ENCODE measurements around the gene KAT7.
"Not testable (repeated sequence)": the region's sequence is repeated elsewhere in the genome, so short reads cannot be mapped to it uniquely, and the experiment has no call there.

KAT7 gene

DNA sequence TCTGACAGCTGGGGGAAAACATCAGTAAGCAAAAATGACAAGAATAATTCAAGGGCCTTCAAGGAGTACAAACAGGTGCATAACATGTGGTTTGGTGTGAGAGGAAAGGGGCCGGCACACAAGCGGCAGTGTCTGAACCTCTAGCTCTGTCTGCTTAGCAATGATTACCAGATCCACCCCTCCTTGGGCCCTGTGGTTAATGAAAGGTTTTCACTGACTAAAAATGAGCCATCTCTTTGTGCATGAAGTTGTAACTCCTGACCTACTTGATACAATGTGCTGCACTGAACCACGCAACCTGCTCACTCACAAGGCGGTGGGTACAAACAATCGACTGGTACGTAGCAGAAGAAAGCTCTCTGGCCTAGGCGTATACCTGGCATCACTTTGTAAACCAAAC lies 39.7 kb upstream of the KAT7 start:
- Histone ChIP-seq H3K9me3 (ENCODE audit: control insufficient read depth in 2 of 2, low read length in 2 of 2) (no peaks in the 10 kb centered on the region), H3K27ac (ENCODE audit: low read length) (no peak overlapping the region), H3K27me3 (ENCODE audit: control insufficient read depth in 1 of 2, insufficient read depth in 2 of 2, low read length in 2 of 2) (no peaks in the 10 kb centered on the region), H3K9ac (ENCODE audit: low read length in 2 of 2) (no peak overlapping the region), H3K4me3 (ENCODE audit: low read length in 2 of 2) (no peak overlapping the region), H3K4me1 (ENCODE audit: control insufficient read depth, insufficient read depth, low read length) (peaks cover 13% of the 10 kb centered on the region), H3K36me3 (ENCODE audit: control insufficient read depth in 2 of 2, insufficient read depth in 2 of 2, low read length in 2 of 2) (peaks cover 4 to 7% of the 10 kb centered on the region in 2 donors)

DNA sequence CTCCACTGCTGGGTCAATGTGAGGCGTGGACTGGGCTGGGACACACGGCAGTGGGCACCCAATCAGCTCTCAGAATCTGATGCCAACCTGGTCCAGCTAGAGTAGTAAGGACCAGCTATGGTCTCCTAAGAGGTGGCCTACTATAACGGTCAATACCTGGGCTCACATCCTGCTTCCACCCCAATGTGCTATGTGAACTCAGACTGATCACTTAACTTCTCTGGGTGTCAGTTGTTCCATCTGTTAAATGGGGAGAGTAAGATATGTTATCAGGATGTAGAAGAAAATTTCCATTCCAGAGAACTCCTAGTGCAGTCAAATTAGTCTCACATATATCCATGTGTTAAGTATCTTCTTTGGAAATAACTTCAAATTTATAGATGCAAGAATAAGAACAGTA lies 38.8 kb upstream of the KAT7 start:
- H3K4me1 ChIP-seq (ENCODE audit: control insufficient read depth, insufficient read depth, low read length), result peaks cover 12% of the 10 kb centered on the region
- H3K27me3 ChIP-seq (ENCODE audit: control insufficient read depth in 1 of 2, insufficient read depth in 2 of 2, low read length in 2 of 2), result no peaks in the 10 kb centered on the region
- no peaks in the 10 kb centered on the region for H3K9me3 ChIP-seq (ENCODE audit: control insufficient read depth in 2 of 2, low read length in 2 of 2)
- no peak overlapping the region for H3K27ac ChIP-seq (ENCODE audit: low read length)
- no peak overlapping the region for H3K9ac ChIP-seq (ENCODE audit: low read length in 2 of 2)
- no peak overlapping the region for H3K4me3 ChIP-seq (ENCODE audit: low read length in 2 of 2)
- H3K36me3 ChIP-seq (ENCODE audit: control insufficient read depth in 2 of 2, insufficient read depth in 2 of 2, low read length in 2 of 2), result peaks cover 4 to 7% of the 10 kb centered on the region in 2 donors

DNA sequence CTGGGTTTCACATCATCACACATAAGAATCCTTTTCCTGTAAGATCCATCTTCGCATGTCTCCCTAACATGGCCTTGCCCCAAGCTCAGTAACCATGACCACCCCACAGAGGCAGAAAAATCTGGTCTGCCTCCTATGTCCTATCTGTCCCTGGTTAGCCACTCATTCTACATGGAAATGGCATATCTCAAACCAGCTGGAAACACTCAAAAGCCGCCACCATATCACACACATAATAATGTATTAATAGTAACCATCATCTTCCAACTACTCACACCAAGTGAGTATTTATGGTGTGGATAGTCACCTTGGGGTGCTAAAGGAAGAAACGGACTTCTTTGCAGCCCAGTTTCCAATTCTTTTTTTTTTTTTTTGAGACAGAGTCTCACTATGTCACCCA lies 36.0 kb upstream of the KAT7 start:
- H3K4me3 ChIP-seq (ENCODE audit: low read length in 2 of 2), result no peak overlapping the region
- peaks cover 2 to 7% of the 10 kb centered on the region in 2 donors for H3K36me3 ChIP-seq (ENCODE audit: control insufficient read depth in 2 of 2, insufficient read depth in 2 of 2, low read length in 2 of 2)
- no peaks in the 10 kb centered on the region for H3K9me3 ChIP-seq (ENCODE audit: control insufficient read depth in 2 of 2, low read length in 2 of 2)
- H3K27ac ChIP-seq (ENCODE audit: low read length), result no peak overlapping the region
- H3K4me1 ChIP-seq (ENCODE audit: control insufficient read depth, insufficient read depth, low read length), result peaks cover 20% of the 10 kb centered on the region
- no peaks in the 10 kb centered on the region for H3K27me3 ChIP-seq (ENCODE audit: control insufficient read depth in 1 of 2, insufficient read depth in 2 of 2, low read length in 2 of 2)
- H3K9ac ChIP-seq (ENCODE audit: low read length in 2 of 2), result no peak overlapping the region

DNA sequence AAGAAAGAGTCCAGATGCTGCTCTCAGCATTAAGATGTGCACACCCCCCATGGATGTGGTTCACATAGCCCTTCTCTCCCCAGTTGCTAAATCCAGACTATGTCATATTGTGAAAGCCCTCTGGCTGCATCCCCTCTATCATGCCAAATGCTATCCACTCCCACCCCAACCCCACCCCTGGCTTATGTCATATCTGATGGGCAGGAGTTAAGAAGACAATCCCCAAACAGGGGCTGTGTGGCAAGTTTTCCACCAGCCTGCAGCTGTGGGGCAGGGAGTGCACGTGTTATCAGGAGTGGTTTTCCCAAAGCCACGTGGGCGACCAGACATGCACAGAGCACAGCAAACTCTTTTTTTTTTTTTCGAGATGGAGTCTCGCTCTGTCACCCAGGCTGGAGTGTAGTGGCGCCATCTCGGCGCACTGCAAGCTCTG lies 34.5 kb upstream of the KAT7 start:
- H3K36me3 ChIP-seq (ENCODE audit: control insufficient read depth in 2 of 2, insufficient read depth in 2 of 2, low read length in 2 of 2), result peaks cover 4 to 7% of the 10 kb centered on the region in 2 donors
- H3K27ac ChIP-seq (ENCODE audit: low read length), result no peak overlapping the region
- peaks cover 20% of the 10 kb centered on the region for H3K4me1 ChIP-seq (ENCODE audit: control insufficient read depth, insufficient read depth, low read length)
- no peaks in the 10 kb centered on the region for H3K27me3 ChIP-seq (ENCODE audit: control insufficient read depth in 1 of 2, insufficient read depth in 2 of 2, low read length in 2 of 2)
- H3K9me3 ChIP-seq (ENCODE audit: control insufficient read depth in 2 of 2, low read length in 2 of 2), result no peaks in the 10 kb centered on the region
- no peak overlapping the region for H3K4me3 ChIP-seq (ENCODE audit: low read length in 2 of 2)
- no peak overlapping the region for H3K9ac ChIP-seq (ENCODE audit: low read length in 2 of 2)

DNA sequence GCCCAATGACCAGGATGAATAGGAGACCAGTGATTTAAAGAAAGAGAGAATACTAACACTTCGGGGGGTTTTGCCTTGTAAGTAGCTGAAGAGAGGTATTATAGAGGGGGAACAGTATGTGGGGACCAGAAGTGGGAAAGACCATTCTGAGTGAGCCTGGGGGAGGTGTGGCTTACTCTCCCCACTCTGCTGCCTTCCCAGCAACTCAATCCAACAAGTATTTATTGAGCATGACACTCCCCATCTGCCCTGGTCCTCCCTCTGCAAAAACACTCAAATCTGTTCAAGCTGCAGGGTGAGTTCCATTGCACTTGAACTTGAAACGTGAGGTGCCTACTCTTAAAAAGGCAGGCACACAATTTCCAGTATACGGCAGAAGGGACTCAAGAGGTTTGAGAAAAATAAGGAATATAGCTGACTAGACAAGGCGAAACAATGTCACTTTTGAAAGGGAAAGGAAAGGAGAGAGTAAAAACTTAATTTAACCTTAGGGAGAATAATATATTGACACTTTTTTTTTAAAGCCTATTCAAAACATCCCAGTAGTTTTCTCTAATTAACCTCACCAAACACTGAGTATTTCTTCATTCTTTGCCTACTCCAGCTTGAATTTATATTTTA lies 32.7 kb upstream of the KAT7 start:
- H3K9me3 ChIP-seq (ENCODE audit: control insufficient read depth in 2 of 2, low read length in 2 of 2), result no peaks in the 10 kb centered on the region
- H3K27ac ChIP-seq (ENCODE audit: low read length), result peak overlapping the region; percentile 18
- peaks cover 26% of the 10 kb centered on the region for H3K4me1 ChIP-seq (ENCODE audit: control insufficient read depth, insufficient read depth, low read length)
- peaks cover 0 to 2% of the 10 kb centered on the region in 2 donors for H3K36me3 ChIP-seq (ENCODE audit: control insufficient read depth in 2 of 2, insufficient read depth in 2 of 2, low read length in 2 of 2)
- H3K4me3 ChIP-seq (ENCODE audit: low read length in 2 of 2), result no peak overlapping the region
- H3K27me3 ChIP-seq (ENCODE audit: control insufficient read depth in 1 of 2, insufficient read depth in 2 of 2, low read length in 2 of 2), result no peaks in the 10 kb centered on the region
- H3K9ac ChIP-seq (ENCODE audit: low read length in 2 of 2), result no peak overlapping the region

DNA sequence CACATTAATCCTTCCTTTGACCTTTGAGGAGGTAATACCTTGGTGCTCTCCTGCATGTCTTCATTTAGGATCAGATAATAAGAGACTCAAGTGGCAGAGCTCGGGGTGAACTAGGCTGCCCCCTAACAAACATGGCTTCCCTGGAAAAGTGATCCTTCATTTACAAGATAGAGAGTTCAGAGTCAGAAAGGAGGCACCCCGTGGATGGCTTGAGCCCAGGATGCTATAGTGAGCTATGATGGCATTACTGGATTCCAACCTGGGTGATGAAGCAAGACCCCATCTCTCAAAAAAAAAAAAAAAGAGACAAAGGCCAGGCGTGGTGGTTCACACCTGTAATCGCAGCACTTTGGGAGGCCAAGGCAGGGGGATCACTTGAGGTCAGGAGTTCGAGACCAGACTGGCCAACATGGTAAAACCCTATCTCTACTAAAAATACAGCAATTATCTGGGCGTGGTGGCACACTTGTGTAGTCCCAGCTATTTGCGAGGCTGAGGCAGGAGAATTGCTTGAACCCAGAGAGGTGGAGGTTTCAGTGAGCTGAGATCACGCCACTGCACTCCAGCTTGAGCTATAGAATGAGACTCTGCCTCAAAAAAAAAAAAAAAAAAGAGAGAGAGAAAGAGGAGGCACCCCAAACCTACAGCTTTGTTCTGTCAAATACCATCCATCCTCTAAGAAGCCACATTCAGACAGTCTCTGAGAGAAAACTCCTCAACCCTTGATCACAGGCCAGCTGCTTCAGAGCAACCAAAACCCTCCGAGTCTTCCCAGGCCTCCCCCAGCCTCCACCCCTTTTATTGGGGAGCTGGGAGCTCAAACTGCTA lies 31.9 kb upstream of the KAT7 start:
- H3K9me3 ChIP-seq (ENCODE audit: control insufficient read depth in 2 of 2, low read length in 2 of 2), result no peaks in the 10 kb centered on the region
- H3K9ac ChIP-seq (ENCODE audit: low read length in 2 of 2), result no peak overlapping the region
- no peaks in the 10 kb centered on the region for H3K27me3 ChIP-seq (ENCODE audit: control insufficient read depth in 1 of 2, insufficient read depth in 2 of 2, low read length in 2 of 2)
- H3K36me3 ChIP-seq (ENCODE audit: control insufficient read depth in 2 of 2, insufficient read depth in 2 of 2, low read length in 2 of 2), result peaks cover 0 to 2% of the 10 kb centered on the region in 2 donors
- peak overlapping the region; percentile 31 for H3K27ac ChIP-seq (ENCODE audit: low read length)
- no peak overlapping the region for H3K4me3 ChIP-seq (ENCODE audit: low read length in 2 of 2)
- H3K4me1 ChIP-seq (ENCODE audit: control insufficient read depth, insufficient read depth, low read length), result peaks cover 32% of the 10 kb centered on the region

DNA sequence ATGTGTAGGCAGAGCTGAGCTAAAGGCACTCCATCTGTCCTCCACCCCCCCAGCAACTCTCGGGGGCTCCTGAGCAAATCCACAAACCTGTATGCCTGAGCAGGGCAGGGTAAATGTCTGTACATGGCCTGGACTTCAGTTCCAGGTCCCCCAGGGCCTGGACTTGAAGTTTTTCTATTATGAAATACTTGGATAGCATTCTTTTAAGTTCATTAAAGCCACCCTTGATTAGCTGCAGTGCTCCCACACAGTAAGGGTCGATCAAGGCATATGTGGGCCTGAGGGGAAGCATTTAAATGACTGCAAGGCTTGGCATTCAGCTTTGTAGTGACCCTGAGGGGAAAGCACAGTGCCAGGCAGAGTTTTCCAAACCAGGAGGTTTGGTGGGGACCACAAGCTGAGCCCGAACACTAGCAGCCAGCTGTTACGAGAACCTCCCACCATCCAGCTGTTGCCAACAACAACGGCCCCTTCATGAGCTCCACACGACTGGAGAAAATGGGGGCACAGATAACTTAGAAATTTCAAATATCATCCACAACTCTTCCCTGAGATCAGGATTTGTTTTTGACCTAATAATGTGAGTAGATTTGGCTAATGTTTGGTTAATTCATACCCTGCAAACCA lies 31.2 kb upstream of the KAT7 start:
- Histone ChIP-seq H3K36me3 (ENCODE audit: control insufficient read depth in 2 of 2, insufficient read depth in 2 of 2, low read length in 2 of 2) (peaks cover 0 to 2% of the 10 kb centered on the region in 2 donors), H3K27ac (ENCODE audit: low read length) (peak overlapping the region; percentile 31), H3K27me3 (ENCODE audit: control insufficient read depth in 1 of 2, insufficient read depth in 2 of 2, low read length in 2 of 2) (no peaks in the 10 kb centered on the region), H3K4me1 (ENCODE audit: control insufficient read depth, insufficient read depth, low read length) (peaks cover 37% of the 10 kb centered on the region), H3K9me3 (ENCODE audit: control insufficient read depth in 2 of 2, low read length in 2 of 2) (no peaks in the 10 kb centered on the region), H3K9ac (ENCODE audit: low read length in 2 of 2) (peak overlapping the region in 1 of 2 donors; percentile 29), H3K4me3 (ENCODE audit: low read length in 2 of 2) (no peak overlapping the region)

DNA sequence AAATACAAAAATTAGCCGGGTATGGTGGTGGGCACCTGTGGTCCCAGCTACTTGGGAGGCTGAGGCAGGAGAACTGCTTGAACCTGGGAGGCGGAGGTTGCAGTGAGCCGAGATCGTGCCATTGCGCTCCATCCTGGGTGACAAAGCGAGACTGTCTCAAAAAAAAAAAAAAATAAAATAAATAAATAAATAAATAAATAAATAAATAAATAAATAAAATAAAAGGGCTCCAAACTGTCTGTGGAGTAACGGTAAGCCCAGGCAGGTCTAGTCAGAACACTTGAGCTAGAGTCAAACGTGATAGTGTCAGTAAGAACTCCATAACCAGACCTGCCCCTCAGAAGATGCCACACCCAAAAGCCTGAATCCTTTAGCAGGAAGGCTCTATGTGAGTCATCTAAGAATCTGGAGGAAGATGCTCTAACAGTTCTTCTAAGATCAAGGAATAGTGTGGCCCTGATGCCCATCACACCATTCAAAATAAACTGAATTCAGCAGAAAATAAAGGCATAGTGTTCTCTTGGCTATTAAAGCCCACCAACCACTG lies 29.9 kb upstream of the KAT7 start:
- peaks cover 47% of the 10 kb centered on the region for H3K4me1 ChIP-seq (ENCODE audit: control insufficient read depth, insufficient read depth, low read length)

DNA sequence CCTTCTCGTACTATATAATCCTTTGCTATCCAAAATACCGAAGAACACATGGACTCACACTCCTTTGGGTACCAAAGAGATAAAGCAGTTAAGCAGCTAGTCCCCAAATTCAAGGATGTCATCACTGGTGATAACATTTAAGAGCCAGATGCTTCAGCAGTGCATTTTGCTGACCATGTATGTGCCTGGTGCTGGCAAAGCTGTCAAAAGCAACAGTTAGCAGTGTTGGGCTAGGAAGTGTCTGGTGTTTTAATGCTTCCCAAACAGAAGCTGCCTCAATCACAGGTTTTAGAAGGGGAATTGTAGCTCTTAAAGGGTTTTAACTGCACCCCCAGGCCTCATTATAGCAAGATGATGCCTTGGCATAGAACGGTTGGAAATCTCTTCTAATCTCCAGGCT lies 29.3 kb upstream of the KAT7 start:
- peak overlapping the region; percentile 18 for H3K27ac ChIP-seq (ENCODE audit: low read length)
- peaks cover 0 to 2% of the 10 kb centered on the region in 2 donors for H3K36me3 ChIP-seq (ENCODE audit: control insufficient read depth in 2 of 2, insufficient read depth in 2 of 2, low read length in 2 of 2)
- no peak overlapping the region for H3K4me3 ChIP-seq (ENCODE audit: low read length in 2 of 2)
- no peaks in the 10 kb centered on the region for H3K9me3 ChIP-seq (ENCODE audit: control insufficient read depth in 2 of 2, low read length in 2 of 2)
- H3K27me3 ChIP-seq (ENCODE audit: control insufficient read depth in 1 of 2, insufficient read depth in 2 of 2, low read length in 2 of 2), result no peaks in the 10 kb centered on the region
- H3K4me1 ChIP-seq (ENCODE audit: control insufficient read depth, insufficient read depth, low read length), result peaks cover 43% of the 10 kb centered on the region
- H3K9ac ChIP-seq (ENCODE audit: low read length in 2 of 2), result peak overlapping the region in 1 of 2 donors; percentile 2

More for the DNA sequence above, 29.9 kb upstream of the KAT7 start:
- H3K36me3 ChIP-seq (ENCODE audit: control insufficient read depth in 2 of 2, insufficient read depth in 2 of 2, low read length in 2 of 2); H3K9ac ChIP-seq (ENCODE audit: low read length in 2 of 2); H3K4me3 ChIP-seq (ENCODE audit: low read length in 2 of 2); H3K9me3 ChIP-seq (ENCODE audit: control insufficient read depth in 2 of 2, low read length in 2 of 2); H3K27me3 ChIP-seq (ENCODE audit: control insufficient read depth in 1 of 2, insufficient read depth in 2 of 2, low read length in 2 of 2): not testable (repeated sequence)
- H3K27ac ChIP-seq (ENCODE audit: low read length), result peak overlapping the region; percentile 18

DNA sequence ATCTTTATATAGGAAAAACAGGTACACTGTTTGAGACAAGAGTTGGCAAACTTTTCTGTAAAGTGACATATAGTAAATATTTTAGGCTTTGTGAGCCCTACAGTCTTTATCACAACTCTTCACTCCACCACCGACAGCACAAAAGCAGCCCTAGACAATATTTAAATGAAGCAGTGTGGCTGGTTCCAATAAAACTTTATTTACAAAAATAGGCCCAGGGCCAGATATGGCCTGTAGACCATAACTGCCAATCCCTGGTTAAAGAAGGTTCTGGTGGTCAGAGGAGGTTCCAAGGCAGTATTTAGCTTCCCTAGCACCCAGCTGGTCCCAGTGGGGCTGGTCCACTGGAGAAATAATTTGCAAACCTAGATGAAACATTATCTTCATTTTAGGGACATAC lies 28.2 kb upstream of the KAT7 start:
- Histone ChIP-seq H3K27ac (ENCODE audit: low read length) (no peak overlapping the region), H3K9ac (ENCODE audit: low read length in 2 of 2) (no peak overlapping the region), H3K4me1 (ENCODE audit: control insufficient read depth, insufficient read depth, low read length) (peaks cover 45% of the 10 kb centered on the region), H3K4me3 (ENCODE audit: low read length in 2 of 2) (no peak overlapping the region), H3K9me3 (ENCODE audit: control insufficient read depth in 2 of 2, low read length in 2 of 2) (no peaks in the 10 kb centered on the region), H3K27me3 (ENCODE audit: control insufficient read depth in 1 of 2, insufficient read depth in 2 of 2, low read length in 2 of 2) (no peaks in the 10 kb centered on the region), H3K36me3 (ENCODE audit: control insufficient read depth in 2 of 2, insufficient read depth in 2 of 2, low read length in 2 of 2) (peaks cover 0 to 2% of the 10 kb centered on the region in 2 donors)
